8988T (cell line): ENCODE results near the gene KCNT1.

Experiments used
- DNase-seq: peaks from one replicate; pipeline ENCODE4 v3.0.0; 2011

The KCNT1 gene

GRCh38 chr9:135804581-135805421, 102.8 kb downstream of the KCNT1 start:
- peak; percentile 46 for DNase-seq

DNA sequence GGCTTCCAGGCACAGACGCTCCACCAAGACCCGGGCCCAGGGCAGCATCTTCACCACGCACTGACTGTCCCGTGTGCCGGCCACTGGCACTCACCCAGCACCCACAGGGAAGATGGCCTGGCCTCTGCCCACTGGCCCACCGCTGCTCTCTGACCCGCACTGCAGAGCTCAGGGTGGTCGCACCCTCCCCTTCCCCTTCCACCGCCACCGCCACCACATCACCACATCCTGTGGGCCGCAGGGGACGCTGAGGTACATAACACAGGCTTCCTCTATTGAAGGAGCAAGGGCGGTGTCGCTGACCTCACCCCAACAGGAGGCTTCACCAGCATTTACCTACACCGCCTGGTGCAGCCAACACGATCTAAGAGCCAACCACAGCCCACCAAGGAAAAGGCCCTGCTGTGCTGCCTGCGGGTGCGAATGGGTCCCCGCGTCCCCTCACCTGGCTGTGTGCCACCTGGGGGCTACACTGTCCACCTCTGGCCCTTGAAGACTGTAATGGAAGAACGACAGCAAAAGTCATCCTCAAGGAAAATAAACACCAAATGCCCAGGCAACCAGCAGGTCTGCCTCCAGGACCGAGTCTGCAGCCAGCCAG, 103.5 kb downstream of the KCNT1 start:
- DNase-seq, result no peak

DNA sequence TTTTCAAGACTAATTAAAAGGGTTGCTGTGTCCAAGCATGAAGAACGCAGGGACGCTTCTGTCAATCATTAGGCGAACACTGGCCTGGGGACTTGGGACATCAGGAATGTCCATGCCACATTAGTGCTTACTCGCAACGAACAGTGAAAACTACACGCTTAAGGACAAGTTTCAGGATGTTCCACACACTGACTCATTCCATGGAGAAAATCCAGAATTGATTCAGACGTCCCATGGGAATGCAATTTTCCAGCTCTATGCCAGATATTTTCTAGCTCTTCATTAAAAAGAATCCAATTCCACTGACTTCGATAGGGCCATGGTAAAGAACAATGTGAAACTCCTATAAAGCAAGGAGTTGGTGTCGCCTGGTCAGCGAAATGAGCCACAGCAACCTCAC, 107.2 kb downstream of the KCNT1 start:
- no peak for DNase-seq

DNA sequence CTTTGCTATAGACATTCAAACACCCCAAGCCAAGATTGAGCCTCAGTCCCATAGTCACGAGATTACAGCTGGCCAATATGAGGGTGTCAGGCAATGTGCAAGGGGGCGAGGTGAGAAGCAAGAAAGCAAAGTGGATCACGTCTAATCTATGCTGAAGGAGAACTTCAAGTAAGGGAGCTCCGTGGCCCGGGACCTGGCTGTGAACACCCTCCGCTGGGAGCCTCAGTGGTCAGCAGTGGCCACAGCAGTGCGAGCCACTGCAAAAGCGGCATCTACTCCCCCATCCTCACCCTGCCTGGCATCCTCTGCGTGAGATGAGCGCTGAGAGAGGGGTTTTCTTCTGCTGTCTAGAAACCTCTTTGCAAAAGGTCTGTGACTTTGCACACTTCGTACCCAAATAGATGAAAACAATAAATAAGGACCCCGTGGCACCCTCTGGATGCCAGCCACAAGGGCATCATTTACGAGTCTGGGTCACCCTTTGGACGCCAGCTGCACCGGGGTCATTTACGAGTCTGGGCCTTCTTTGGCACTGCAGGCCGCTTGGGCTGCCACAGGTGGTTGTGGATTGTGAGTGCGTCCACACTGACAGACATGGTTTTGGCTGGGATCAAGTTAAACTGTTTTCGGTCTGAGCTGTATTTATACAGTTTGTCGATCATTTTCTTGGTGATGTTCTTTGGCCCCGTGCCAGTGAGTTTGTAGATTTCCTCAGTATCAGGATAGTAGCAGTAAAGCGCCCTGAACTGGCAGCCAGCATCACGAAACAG, 109.0 kb downstream of the KCNT1 start:
- no peak for DNase-seq

DNA sequence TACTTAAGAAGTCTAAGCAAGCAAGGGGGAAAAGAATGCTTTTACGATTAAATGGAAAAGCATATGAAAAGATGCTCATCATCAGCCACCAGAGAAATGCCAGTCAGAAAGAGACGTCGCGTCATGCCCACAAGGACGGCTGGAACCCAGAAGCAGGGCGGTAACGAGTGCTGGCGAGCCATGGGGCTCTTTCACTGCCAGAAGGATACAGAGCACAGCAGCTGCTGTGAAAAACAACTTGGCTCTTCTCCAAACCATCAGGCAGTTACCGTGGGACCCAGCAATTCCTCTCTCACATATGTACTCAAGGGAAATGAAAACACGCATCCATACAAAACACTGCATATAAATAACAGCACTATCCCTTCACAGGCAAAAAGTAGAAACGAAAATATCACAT, 109.8 kb downstream of the KCNT1 start:
- DNase-seq, result no peak

GRCh38 chr9:135812961-135813360, 111.0 kb downstream of the KCNT1 start:
- no peak for DNase-seq

GRCh38 chr9:135813671-135814290, 111.8 kb downstream of the KCNT1 start:
- DNase-seq, result no peak

DNA sequence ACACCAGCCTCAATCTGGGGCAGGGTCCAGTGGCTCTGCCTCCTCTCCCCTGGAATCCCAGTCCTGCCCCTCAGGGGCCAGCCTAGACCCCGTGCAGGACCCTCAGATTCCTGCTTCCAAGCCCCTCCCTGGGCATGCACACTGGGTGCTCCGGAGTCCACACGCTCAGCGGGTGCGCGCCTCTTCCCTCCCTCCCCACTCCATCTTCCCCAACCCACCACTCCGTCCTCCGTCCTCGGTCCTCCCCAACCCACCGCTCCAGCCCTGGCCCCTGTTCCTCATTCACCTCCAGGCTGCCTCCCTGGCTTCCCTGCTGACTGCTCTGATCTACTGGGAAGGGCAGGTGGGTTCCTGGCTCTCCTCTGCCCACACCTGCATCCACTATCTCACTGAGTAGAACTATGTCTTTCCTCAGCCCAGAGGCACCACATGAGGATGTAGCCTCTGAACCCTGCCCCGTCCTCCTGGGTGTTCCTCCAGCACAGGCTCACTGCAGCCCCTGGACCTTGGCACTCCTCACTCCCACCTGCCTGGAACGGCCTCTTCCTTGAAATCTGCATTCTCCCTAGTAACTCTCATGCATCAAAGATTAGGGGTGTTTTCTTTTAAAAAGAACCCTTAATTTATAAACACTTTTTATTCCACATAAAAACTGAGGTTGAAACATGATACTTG, 112.6 kb downstream of the KCNT1 start:
- no peak for DNase-seq

DNA sequence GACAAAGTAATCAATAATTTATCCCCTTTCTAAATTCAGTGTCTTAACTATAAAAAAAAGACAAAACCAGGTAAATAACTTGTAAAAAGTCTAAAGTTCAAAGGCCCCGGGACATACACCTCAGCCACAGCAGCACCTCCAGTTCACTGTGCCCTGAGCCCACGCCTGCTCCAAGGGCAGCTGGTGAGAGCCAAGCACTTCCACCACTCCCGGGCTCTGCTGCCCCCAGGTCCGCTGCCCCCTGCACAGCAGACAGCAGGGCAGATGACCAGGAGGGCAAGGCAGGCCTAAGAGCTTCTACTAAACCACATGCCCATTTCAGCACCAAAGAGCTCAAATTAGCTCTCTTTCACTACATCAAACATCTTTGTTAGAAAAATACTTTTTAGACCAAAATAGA, 113.4 kb downstream of the KCNT1 start:
- DNase-seq, result no peak

GRCh38 chr9:135815830-135816650, 114.1 kb downstream of the KCNT1 start:
- DNase-seq, result no peak

DNA sequence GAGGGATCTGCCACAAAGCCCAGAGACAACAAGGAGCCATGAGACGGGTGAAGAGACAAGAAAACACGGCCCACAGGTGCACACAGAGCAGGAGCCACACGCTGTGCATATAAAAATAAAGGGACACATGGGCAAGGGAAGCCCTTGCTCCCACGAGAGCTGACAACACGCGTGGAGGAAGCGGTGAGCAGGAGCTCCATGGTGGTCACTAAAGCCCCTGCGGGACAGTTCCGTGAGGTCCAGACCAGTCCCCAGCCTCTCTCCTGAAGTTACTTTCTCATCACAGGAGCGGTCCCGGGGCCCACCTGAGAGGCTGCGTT, 114.6 kb downstream of the KCNT1 start:
- no peak for DNase-seq

DNA sequence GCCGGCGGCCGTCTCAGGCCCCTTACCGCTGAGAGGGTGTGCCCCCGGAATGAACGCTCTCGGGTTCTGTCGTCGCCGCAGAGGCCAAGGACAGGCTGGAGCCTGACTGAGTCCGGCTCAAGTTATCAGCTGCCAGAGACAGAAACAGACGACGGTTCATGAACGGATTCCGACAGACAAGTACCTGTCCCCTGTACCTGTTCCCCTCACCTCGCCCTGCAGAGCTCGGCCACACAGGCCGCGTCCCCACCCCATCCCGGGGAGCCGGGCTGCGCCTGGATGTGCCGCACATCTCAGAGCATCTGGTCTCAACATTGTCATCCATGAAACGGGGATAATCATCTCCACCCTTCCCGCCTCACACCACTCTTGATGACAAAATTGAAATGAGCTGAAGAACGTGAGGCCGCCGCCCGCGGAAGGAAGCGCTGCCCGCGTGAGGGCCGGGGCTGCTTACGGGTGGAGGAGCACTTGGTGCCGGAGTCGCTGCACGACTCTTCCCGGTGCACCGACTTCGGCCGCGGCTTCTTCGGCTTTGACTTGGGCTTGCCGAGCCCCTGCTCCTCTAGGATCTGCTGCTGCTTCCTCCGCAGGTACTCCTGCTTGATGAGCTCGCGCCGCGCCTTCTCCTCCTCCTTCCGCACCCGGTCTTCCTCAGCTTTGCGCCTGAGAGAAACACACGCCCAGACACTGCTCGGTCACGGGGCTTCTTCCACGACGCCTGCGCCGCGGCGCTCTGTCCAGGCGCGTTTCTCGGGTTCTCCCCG, 116.1 kb downstream of the KCNT1 start:
- DNase-seq, result no peak

DNA sequence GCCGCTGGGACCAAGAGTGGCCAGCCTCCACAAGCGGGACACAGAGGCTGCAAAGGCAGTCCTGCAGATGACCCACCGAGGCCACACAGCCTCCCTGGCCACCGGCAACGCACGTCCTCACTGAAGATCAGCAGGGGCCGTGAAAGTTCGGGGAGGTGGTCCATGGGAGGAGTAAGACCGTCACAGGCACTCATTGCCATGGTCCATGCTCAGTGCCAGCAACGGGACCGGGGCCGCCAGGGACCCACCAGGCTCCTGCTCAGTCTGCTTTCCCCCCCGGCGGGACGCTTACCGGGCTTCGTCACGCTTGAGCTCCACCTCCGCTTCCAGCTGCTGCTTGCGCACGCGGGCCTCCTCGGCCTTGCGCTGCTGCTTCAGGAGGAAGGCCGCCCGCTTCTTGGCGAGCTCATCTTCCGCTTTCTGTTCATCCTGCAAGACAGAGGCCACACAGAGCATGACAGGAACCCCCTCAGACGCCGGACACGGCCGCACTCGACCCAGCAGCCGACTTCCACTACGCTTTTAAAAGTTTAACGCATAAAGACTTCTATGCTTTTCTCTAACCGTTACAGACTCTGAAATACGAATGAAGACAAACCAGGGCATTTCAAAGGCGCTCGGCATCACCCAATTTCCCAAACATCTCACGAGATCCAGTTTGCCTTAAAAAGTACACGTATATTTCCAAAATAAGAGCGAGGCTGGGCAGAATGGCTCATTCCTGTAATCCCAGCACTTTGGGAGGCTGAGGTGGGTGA, 116.9 kb downstream of the KCNT1 start:
- DNase-seq, result no peak

GRCh38 chr9:135819905-135820304, 117.9 kb downstream of the KCNT1 start:
- no peak for DNase-seq

GRCh38 chr9:135820661-135821060, 118.7 kb downstream of the KCNT1 start:
- no peak for DNase-seq

GRCh38 chr9:135821116-135821515, 119.1 kb downstream of the KCNT1 start:
- DNase-seq, result no peak

DNA sequence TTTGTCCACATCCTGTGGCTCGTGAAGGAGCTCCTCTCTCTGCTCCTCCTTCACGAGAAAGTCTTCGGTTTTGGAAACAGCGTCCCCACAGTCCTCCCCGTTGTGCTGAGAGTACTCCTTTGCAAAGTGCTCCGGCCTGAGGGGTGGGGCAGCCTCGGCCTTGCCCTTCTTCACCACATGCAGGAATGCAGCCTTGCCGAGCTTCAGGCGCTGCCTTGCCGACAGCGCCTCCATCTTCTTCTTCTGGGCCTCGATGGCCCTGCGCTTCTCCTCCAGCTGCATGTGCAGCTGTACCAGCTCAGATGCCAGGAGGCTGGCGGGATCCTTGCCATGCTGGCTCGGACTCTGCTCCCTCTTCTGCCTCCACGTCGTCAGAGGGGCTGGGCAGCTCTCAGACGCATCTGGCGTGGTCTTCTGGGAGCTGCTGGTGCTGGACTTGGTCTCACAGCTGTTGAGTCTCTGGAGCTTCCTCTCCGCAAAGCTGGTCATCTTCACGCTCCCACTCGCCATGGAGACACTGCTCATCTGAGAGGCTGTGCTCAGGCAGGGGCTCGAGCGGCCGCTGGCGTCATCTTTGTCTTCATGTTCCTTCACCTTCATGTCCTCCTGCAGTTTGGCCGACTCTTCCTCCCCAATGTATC, 119.9 kb downstream of the KCNT1 start:
- DNase-seq, result no peak

DNA sequence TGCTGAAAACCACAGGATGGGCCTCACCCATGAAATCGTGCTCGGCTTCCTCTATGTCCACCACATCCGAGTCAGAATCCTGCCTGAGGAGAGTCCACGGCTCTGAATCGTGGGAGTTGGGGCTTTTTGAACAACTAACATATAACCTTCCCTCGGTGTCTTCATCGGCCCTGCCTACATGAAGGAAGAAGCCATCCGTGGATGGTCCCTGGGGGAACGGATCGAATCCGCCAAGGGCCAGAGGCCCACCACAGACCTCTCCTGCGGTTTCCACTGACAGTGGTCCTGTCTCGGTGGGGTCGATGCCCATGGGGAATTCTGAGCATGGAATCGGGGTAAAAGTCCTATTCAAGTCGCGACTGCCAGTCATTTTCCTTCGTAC, 120.4 kb downstream of the KCNT1 start:
- no peak for DNase-seq

DNA sequence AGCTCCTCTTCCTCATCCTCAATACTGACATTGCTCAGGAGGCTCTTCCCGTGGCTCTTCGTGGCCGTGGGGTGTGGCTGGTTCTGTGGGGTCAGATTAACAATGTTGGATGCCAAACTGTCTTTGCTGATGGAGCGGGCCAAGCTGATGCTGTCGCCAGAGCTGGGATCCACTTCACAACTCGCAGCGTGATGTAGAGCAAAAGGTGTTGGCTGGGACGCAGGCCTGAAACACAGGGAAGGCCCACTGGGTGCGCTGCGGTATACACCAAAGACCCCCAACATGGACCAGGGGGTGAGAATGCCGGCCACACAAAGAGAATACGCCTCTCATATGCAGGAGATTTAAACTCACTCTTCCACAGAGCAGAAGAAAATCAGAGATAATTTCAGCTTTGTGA, 121.1 kb downstream of the KCNT1 start:
- no peak for DNase-seq
